Hepatocyte (in vitro differentiated cells): Measurements from ENCODE around the gene DNMT3A. TPM values are rescaled to one million over a fixed set of nuclear protein-coding genes. Genes with fewer than 3 reads are reported as not detected.
A peak's percentile ranks its signal among the peaks of the same experiment; 100 is the strongest.

Experiments
- DNase-seq: peaks from one replicate; pipeline ENCODE4 v3.0.0-alpha.2; 2016; ENCODE audit warnings: low spot score
- H2AFZ ChIP-seq: fragments of 200-600 bp; sonication (generic); 2 replicates; pipeline ENCODE4 v1.6.0; 2016; ENCODE audit warnings: antibody characterized with exemption, mild to moderate bottlenecking
- H3K27ac ChIP-seq: fragments of 200-600 bp; sonication (generic); 2 replicates; pipeline ENCODE4 v1.5.1; 2016; ENCODE audit warnings: mild to moderate bottlenecking
- H3K27me3 ChIP-seq: fragments of 200-600 bp; sonication (generic); 2 replicates; pipeline ENCODE4 v1.6.1; 2016
- H3K36me3 ChIP-seq: fragments of 200-600 bp; sonication (generic); replicated peaks from 2 replicates; pipeline ENCODE4 v1.5.1; 2016; ENCODE audit warnings: low read depth; ENCODE audit not compliant: insufficient read depth
- H3K4me1 ChIP-seq: fragments of 200-600 bp; sonication (generic); 2 replicates; pipeline ENCODE4 v1.5.1; 2016; ENCODE audit warnings: mild to moderate bottlenecking, moderate library complexity; ENCODE audit not compliant: insufficient read depth
- H3K4me2 ChIP-seq: fragments of 200-600 bp; sonication (generic); 2 replicates; pipeline ENCODE4 v1.6.0; 2016
- H3K4me3 ChIP-seq: fragments of 200-600 bp; sonication (generic); 2 replicates; pipeline ENCODE4 v1.5.1; 2016; ENCODE audit warnings: mild to moderate bottlenecking
- H3K79me2 ChIP-seq: fragments of 200-600 bp; sonication (generic); 2 replicates; pipeline ENCODE4 v1.6.0; 2017; ENCODE audit warnings: mild to moderate bottlenecking
- H3K9me2 ChIP-seq: fragments of 200-600 bp; sonication (generic); replicated peaks from 2 replicates; pipeline ENCODE4 v1.6.0; 2017; ENCODE audit warnings: mild to moderate bottlenecking; ENCODE audit not compliant: insufficient read depth
- H3K9me3 ChIP-seq: fragments of 200-600 bp; sonication (generic); 2 replicates; pipeline ENCODE4 v1.5.1; 2016; ENCODE audit warnings: low read depth, mild to moderate bottlenecking
- H4K20me1 ChIP-seq: fragments of 200-600 bp; sonication (generic); 2 replicates; pipeline ENCODE4 v1.6.0; 2016; ENCODE audit warnings: mild to moderate bottlenecking; ENCODE audit not compliant: insufficient read depth, poor library complexity, severe bottlenecking
- EZH2 ChIP-seq: fragments of 200-600 bp; sonication (generic); IDR thresholded peaks from 2 replicates; pipeline ENCODE4 v1.6.1; 2016; ENCODE audit warnings: antibody characterized with exemption, mild to moderate bottlenecking, borderline replicate concordance
- EZH2phosphoT487 ChIP-seq: fragments of 200-600 bp; sonication (generic); IDR thresholded peaks from one replicate; pipeline ENCODE4 v1.6.1; 2018; ENCODE audit warnings: antibody characterized with exemption, mild to moderate bottlenecking, low read depth, moderate library complexity; ENCODE audit not compliant: unreplicated experiment, severe bottlenecking
- WGBS: methylation state at CpG from one replicate; pipeline ENCODE4 v1.1.6; 2016; ENCODE audit warnings: low lambda C conversion rate; ENCODE audit errors: missing lambda C conversion rate; 5-methylcytosine and 5-hydroxymethylcytosine counted together
- polyA plus RNA-seq: library from polyadenylated mRNA; unstranded; fragments of >200 nt; fragmentation: Nextera tagmentation; extraction: Ambion mirVana; gene quantifications from 2 replicates; pipeline ENCODE4 v1.2.1, GENCODE V29; 2016
- total RNA-seq: library from RNA; depleted of rRNA; stranded (reverse); fragments of >200 nt; gene quantifications from 2 replicates; pipeline ENCODE4 v1.2.3, GENCODE V29; 2014
- TF ChIP-seq, protein P1 (sequence below): fragments of 200-600 bp; sonication (generic); IDR thresholded peaks from 2 replicates; pipeline ENCODE4 v1.5.1; 2016; ENCODE audit warnings: antibody characterized with exemption, mild to moderate bottlenecking; ENCODE audit not compliant: poor library complexity

DNMT3A gene
- total and polyA plus RNA-seq, 2 experiments from 2014 or later = 28.3 to 43.8 TPM

DNA sequence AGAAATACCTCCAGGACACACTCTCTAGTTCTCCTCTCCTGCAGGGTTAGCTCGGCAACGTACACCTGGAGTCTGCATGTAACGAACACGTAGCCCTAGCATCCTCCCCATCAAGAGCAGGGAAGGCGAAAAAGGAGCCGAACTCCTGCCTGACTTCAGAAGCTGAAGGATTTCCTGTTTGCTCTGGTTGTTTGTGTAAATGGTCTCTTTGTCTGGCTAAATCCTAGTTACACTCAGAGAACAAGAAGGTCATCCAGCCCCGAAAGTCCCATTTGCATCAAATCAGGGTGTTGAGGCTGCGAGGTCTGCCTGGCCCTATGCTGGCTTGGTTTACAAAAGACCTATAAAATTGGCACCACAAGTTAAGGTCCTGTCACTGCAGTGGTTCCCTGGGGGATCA is 107.0 kb downstream of the DNMT3A start:
- no peaks in the 10 kb centered on the region for H3K27me3 ChIP-seq
- no peak overlapping the region for H2AFZ ChIP-seq
- no peak overlapping the region for H3K4me3 ChIP-seq
- no peaks in the 10 kb centered on the region for H3K9me3 ChIP-seq
- H3K9me2 ChIP-seq = no peaks in the 10 kb centered on the region
- no peak overlapping the region for H3K27ac ChIP-seq
- H3K36me3 ChIP-seq = peaks cover 3% of the 10 kb centered on the region
- no peak overlapping the region for H3K4me2 ChIP-seq
- 87% methylated on average over 8 of the region's 8 CpGs for WGBS
- H3K79me2 ChIP-seq = no peaks in the 10 kb centered on the region
- DNase-seq = no peak
- TF ChIP-seq EZH2phosphoT487 = no peak
- TF ChIP-seq, protein P1, sequence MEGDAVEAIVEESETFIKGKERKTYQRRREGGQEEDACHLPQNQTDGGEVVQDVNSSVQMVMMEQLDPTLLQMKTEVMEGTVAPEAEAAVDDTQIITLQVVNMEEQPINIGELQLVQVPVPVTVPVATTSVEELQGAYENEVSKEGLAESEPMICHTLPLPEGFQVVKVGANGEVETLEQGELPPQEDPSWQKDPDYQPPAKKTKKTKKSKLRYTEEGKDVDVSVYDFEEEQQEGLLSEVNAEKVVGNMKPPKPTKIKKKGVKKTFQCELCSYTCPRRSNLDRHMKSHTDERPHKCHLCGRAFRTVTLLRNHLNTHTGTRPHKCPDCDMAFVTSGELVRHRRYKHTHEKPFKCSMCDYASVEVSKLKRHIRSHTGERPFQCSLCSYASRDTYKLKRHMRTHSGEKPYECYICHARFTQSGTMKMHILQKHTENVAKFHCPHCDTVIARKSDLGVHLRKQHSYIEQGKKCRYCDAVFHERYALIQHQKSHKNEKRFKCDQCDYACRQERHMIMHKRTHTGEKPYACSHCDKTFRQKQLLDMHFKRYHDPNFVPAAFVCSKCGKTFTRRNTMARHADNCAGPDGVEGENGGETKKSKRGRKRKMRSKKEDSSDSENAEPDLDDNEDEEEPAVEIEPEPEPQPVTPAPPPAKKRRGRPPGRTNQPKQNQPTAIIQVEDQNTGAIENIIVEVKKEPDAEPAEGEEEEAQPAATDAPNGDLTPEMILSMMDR = no peak
- no peak for TF ChIP-seq EZH2
- H3K4me1 ChIP-seq = no peaks in the 10 kb centered on the region
- H4K20me1 ChIP-seq = peaks cover 3% of the 10 kb centered on the region

DNA sequence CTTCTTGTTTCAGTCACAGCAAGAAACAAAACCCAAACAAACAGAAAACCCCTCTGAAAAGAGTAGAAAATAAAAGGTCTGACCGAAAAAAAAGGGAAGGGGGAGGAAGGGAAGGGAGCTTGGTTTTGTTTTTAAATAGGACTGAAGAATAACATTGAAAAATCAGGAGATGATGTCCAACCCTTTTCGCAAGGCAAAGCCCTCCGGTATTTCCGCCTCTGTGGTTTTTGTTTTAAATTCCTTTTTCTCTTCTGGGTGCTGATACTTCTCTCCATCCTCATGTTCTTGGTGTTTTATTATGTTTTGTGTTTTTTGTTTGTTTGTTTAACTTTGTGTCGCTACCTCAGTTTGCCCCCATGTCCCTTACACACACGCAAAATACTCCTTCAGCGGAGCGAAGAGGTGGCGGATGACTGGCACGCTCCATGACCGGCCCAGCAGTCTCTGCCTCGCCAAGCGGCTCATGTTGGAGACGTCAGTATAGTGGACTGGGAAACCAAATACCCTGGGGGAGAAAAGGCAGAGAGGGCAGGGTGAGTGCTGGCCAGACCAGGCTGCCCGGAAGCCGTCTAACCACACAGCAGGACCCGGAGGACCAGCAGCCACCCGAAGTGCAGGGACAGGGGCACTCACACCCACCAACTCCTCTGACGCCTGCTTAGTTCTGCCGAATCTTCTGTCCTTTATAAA is 107.7 kb downstream of the DNMT3A start:
- peaks cover 4% of the 10 kb centered on the region for H3K4me1 ChIP-seq
- H4K20me1 ChIP-seq = peaks cover 3% of the 10 kb centered on the region
- H3K4me3 ChIP-seq = no peak overlapping the region
- TF ChIP-seq EZH2 (no peak), EZH2phosphoT487 (no peak)
- TF ChIP-seq, protein P1 = no peak
- no peaks in the 10 kb centered on the region for H3K9me2 ChIP-seq
- no peaks in the 10 kb centered on the region for H3K27me3 ChIP-seq
- H3K27ac ChIP-seq = no peak overlapping the region
- H3K4me2 ChIP-seq = no peak overlapping the region
- H2AFZ ChIP-seq = no peak overlapping the region
- no peaks in the 10 kb centered on the region for H3K79me2 ChIP-seq
- H3K9me3 ChIP-seq = no peaks in the 10 kb centered on the region
- peaks cover 3% of the 10 kb centered on the region for H3K36me3 ChIP-seq
- DNase-seq = no peak
- WGBS = 93% methylated on average over 20 of the region's 20 CpGs

DNA sequence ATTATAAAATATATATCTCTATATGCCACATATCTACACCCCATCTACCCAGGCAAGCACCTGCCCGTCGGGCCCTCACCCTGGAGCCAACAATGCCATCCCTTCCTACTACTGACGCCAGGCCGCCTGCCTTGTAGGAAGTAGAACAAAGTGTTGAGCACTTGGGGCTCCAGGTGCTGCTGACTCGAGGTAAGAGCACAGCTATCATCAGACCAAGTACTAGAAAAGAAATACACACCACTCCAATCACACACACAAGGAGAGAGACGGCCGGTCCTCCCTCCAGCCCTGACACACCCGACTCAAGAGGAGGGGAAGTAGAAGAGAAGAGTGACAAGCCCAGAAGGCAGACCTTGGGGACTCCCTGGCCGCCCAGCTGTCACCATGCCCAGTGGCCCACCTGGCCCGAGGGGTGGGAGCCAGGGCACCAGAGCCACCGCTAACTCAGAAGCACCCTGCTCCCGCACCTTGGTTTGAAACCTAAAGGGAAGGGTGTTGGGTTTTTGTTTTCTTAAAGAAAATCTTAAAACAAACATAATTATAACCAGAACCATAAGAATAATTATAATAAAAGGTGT is 109.4 kb downstream of the DNMT3A start:
- Histone ChIP-seq H3K9me3 (no peaks in the 10 kb centered on the region), H3K4me2 (no peak overlapping the region), H3K4me3 (no peak overlapping the region), H3K27ac (no peak overlapping the region), H3K4me1 (peaks cover 7% of the 10 kb centered on the region), H3K36me3 (peaks cover 3% of the 10 kb centered on the region), H2AFZ (no peak overlapping the region), H3K79me2 (no peaks in the 10 kb centered on the region), H4K20me1 (peaks cover 3% of the 10 kb centered on the region), H3K9me2 (no peaks in the 10 kb centered on the region), H3K27me3 (no peaks in the 10 kb centered on the region)
- WGBS = 92% methylated on average over 12 of the region's 12 CpGs
- TF ChIP-seq EZH2 (no peak), EZH2phosphoT487 (no peak)
- TF ChIP-seq, protein P1 = no peak
- no peak for DNase-seq

DNA sequence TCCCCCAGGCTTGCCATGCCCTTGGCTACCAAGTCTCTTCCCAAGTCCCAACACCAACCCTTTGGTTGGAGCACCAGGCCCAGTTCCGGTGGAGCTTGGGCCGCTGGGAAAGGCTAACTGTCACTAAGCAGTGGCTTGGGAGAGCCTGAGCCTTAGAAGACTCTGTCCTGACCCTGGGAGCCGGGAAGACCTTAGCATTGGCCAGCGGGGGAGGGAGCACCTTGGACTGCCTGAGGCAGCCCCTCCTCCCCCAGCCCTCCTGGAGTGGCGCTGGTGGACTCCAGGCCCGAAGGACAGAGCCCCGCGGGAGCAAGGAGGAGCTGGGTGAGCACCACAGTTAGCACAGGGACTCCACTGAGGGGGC is 110.8 kb downstream of the DNMT3A start:
- WGBS = 54% methylated on average over 8 of the region's 8 CpGs
- Histone ChIP-seq H3K9me3 (no peaks in the 10 kb centered on the region), H4K20me1 (peaks cover 3% of the 10 kb centered on the region), H3K4me2 (no peak overlapping the region), H2AFZ (no peak overlapping the region), H3K27me3 (no peaks in the 10 kb centered on the region), H3K4me1 (peaks cover 7% of the 10 kb centered on the region), H3K9me2 (no peaks in the 10 kb centered on the region), H3K36me3 (peaks cover 3% of the 10 kb centered on the region), H3K79me2 (no peaks in the 10 kb centered on the region), H3K4me3 (no peak overlapping the region), H3K27ac (peak overlapping the region; percentile 9)
- no peak for DNase-seq
- TF ChIP-seq EZH2 (no peak), EZH2phosphoT487 (no peak)
